Stomach (tissue), 4 donors: ENCODE data around the gene ZNF212.

Experiments used
- EP300 ChIP-seq: sonication (generic); formaldehyde crosslinking; IDR thresholded peaks from one replicate; pipeline ENCODE4 v1.6.1; 2017; ENCODE audit warnings: antibody characterized with exemption
- POLR2A ChIP-seq, 4 donors: fragments of 450-650 bp; IDR thresholded peaks; one replicate each; pipeline ENCODE4 v1.6.1; 2016; ENCODE audit warnings: antibody characterized with exemption in 4 of 4, control low read depth in 2 of 4, mild to moderate bottlenecking in 1 of 4, moderate library complexity in 1 of 4
- POLR2AphosphoS5 ChIP-seq, 3 donors: sonication (generic); formaldehyde crosslinking; IDR thresholded peaks; one replicate each; pipeline ENCODE4 v1.6.1; 2016; ENCODE audit warnings: antibody characterized with exemption in 3 of 3
- TF ChIP-seq, protein P1 (sequence below), 7 experiments: fragments of 450-650 bp in 4 of 7; fragments of 200-600 bp in 3 of 7; sonication (generic) in 3 of 7; IDR thresholded peaks; one replicate each; pipeline ENCODE4 v1.5.1; 2016 to 2019; ENCODE audit warnings: antibody characterized with exemption in 7 of 7, control low read depth in 2 of 7, mild to moderate bottlenecking in 1 of 7

DNA sequence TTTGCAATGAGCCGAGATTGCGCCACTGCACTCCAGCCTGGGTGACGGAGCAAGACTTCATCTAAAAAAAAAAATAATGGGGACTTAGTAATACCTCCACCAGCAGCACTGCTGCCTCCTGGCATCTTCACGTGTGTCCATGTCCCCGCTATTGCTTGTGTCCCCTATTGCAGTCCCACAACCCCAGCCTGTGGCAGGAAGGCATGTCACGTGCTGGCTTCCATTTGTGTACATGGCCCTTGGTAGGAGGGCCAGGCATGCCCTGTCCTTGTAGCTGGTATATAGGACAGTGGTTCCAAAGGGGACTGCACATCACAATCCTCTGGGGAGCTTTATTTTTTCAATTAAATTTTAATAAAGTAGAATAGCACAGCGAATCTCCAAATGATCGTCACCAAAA lies 28.3 kb downstream of the ZNF212 start:
- TF ChIP-seq, protein P1, sequence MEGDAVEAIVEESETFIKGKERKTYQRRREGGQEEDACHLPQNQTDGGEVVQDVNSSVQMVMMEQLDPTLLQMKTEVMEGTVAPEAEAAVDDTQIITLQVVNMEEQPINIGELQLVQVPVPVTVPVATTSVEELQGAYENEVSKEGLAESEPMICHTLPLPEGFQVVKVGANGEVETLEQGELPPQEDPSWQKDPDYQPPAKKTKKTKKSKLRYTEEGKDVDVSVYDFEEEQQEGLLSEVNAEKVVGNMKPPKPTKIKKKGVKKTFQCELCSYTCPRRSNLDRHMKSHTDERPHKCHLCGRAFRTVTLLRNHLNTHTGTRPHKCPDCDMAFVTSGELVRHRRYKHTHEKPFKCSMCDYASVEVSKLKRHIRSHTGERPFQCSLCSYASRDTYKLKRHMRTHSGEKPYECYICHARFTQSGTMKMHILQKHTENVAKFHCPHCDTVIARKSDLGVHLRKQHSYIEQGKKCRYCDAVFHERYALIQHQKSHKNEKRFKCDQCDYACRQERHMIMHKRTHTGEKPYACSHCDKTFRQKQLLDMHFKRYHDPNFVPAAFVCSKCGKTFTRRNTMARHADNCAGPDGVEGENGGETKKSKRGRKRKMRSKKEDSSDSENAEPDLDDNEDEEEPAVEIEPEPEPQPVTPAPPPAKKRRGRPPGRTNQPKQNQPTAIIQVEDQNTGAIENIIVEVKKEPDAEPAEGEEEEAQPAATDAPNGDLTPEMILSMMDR (IDR thresholded peaks at IDR 0.05) = no peak
- TF ChIP-seq POLR2A (IDR thresholded peaks at IDR 0.05) (no peak), POLR2AphosphoS5 (IDR thresholded peaks at IDR 0.05) (no peak), EP300 (no peak)
